ENCODE data around the gene RAI1.

The RAI1 gene

GRCh38 chr17:17754719-17755686 lies 73.7 kb downstream of the RAI1 start:
- CTCF ChIA-PET, result interaction anchor here (0.7 kb wide), 1 partner anchor 26 kb away, joined by 3 read pairs; no protein-coding TSS in a partner anchor
- Histone ChIP-seq H3K36me3 (ENCODE audit: control insufficient read depth in 2 of 2, insufficient read depth in 1 of 2, low read length in 2 of 2) (peaks cover 0 to 6% of the 10 kb centered on the region in 2 experiments; a peak in 1 of 3 replicates), H3K4me3 (ENCODE audit: low read depth, low read length) (no peak overlapping the region), H3K9me3 (ENCODE audit: control insufficient read depth, insufficient read depth, low read depth, low read length) (no peaks in the 10 kb centered on the region), H3K4me1 (ENCODE audit: control insufficient read depth, insufficient read depth, low read length) (peaks cover 8% of the 10 kb centered on the region; the same call in 1 of the 2 replicates), H3K27ac (ENCODE audit: extremely low read depth, low read depth, low read length) (no peak overlapping the region; the same call in 1 of the 2 replicates)
- POLR2A ChIA-PET, result no interaction called here
- TF ChIP-seq ZBTB44 (tag by site-specific recombination; IDR thresholded peaks at IDR 0.05) (no peak), ZNF473 (tag by site-specific recombination; IDR thresholded peaks at IDR 0.05) (no peak), ZNF433 (tag by site-specific recombination; IDR thresholded peaks at IDR 0.05; ENCODE audit: low read depth) (no peak), ZSCAN5A (tag by site-specific recombination; IDR thresholded peaks at IDR 0.05) (no peak), ZNF350 (tag by site-specific recombination; IDR thresholded peaks at IDR 0.05) (no peak), ZNF544 (tag by site-specific recombination; IDR thresholded peaks at IDR 0.05) (no peak), SP3 (tag by site-specific recombination; IDR thresholded peaks at IDR 0.05) (no peak), ZNF530 (tag by site-specific recombination; IDR thresholded peaks at IDR 0.05; ENCODE audit: low read depth) (no peak)

- CTCF ChIA-PET, result interaction anchor here (0.7 to 1.0 kb wide), 2 partner anchors 25 to 44 kb away, joined by 3 read pairs; no protein-coding TSS in a partner anchor
- Histone ChIP-seq H3K27ac (ENCODE audit: extremely low read depth, low read depth, low read length) (no peak overlapping the region), H3K9me3 (ENCODE audit: control insufficient read depth, insufficient read depth, low read depth, low read length) (no peaks in the 10 kb centered on the region), H3K4me3 (ENCODE audit: low read depth, low read length) (no peak overlapping the region), H3K4me1 (ENCODE audit: control insufficient read depth, insufficient read depth, low read length) (peaks cover 8% of the 10 kb centered on the region; the same call in 1 of the 2 replicates), H3K36me3 (ENCODE audit: control insufficient read depth in 2 of 2, insufficient read depth in 1 of 2, low read length in 2 of 2) (peaks cover 0 to 6% of the 10 kb centered on the region in 2 experiments; a peak in 1 of 3 replicates)
- TF ChIP-seq, protein P1, sequence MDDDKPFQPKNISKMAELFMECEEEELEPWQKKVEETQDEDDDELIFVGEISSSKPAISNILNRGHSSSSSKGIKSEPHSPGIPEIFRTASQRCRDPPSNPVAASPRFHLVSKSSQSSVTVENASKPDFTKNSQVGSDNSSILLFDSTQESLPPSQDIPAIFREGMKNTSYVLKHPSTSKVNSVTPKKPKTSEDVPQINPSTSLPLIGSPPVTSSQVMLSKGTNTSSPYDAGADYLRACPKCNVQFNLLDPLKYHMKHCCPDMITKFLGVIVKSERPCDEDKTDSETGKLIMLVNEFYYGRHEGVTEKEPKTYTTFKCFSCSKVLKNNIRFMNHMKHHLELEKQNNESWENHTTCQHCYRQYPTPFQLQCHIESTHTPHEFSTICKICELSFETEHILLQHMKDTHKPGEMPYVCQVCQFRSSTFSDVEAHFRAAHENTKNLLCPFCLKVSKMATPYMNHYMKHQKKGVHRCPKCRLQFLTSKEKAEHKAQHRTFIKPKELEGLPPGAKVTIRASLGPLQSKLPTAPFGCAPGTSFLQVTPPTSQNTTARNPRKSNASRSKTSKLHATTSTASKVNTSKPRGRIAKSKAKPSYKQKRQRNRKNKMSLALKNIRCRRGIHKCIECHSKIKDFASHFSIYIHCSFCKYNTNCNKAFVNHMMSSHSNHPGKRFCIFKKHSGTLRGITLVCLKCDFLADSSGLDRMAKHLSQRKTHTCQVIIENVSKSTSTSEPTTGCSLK (tag by site-specific recombination; IDR thresholded peaks at IDR 0.05), result no peak
- TF ChIP-seq ATF2 (tag by site-specific recombination; IDR thresholded peaks at IDR 0.05; ENCODE audit: low read depth), result no peak
- TF ChIP-seq ZNF555 (tag by site-specific recombination; conservative IDR thresholded peaks at IDR 0.05), result no peak
- no peak for TF ChIP-seq ZNF311 (tag by site-specific recombination; IDR thresholded peaks at IDR 0.05; ENCODE audit: borderline replicate concordance)
- peak; percentile 11; the same call in 1 of the 2 replicates for TF ChIP-seq GLIS2 (tag by site-specific recombination; IDR thresholded peaks at IDR 0.05)
- POLR2A ChIA-PET, result no interaction called here
These were observed 74.5 kb downstream of the RAI1 start for GRCh38 chr17:17755715-17756114.

Data from HEK293 (cell line).